DMS53 (cell line): ENCODE measurements around the gene ELFN1.

ENCODE experiments used
- DNase-seq: peaks from one replicate; lab custom pipeline; 2025; lab: John Stamatoyannopoulos, UW

The ELFN1 gene

GRCh38 chr7:1675673-1676549 lies 5.8 kb downstream of the ELFN1 start:
- no peak for DNase-seq

GRCh38 chr7:1676550-1677078 lies 6.5 kb downstream of the ELFN1 start:
- DNase-seq, result no peak

GRCh38 chr7:1677206-1678080 lies 7.4 kb downstream of the ELFN1 start:
- DNase-seq, result no peak

- DNase-seq, result no peak
Measured at GRCh38 chr7:1678081-1678543, 8.0 kb downstream of the ELFN1 start.

GRCh38 chr7:1678571-1679325 lies 8.7 kb downstream of the ELFN1 start:
- no peak for DNase-seq

- no peak for DNase-seq
Measured at GRCh38 chr7:1679326-1679965, 9.4 kb downstream of the ELFN1 start.

GRCh38 chr7:1679966-1680730 lies 10.1 kb downstream of the ELFN1 start:
- no peak for DNase-seq

GRCh38 chr7:1681581-1681980 lies 11.5 kb downstream of the ELFN1 start:
- DNase-seq, result no peak

- DNase-seq, result no peak
Measured at GRCh38 chr7:1685000-1685624, 15.0 kb downstream of the ELFN1 start.

- no peak for DNase-seq
Measured at GRCh38 chr7:1688542-1688941, 18.5 kb downstream of the ELFN1 start.

- DNase-seq, result no peak
Measured at GRCh38 chr7:1689311-1689710, 19.2 kb downstream of the ELFN1 start.

- DNase-seq, result no peak
Measured at GRCh38 chr7:1690359-1690958, 20.4 kb downstream of the ELFN1 start.

- DNase-seq, result no peak
Measured at GRCh38 chr7:1691096-1691495, 21.0 kb downstream of the ELFN1 start.

- no peak for DNase-seq
Measured at GRCh38 chr7:1691601-1692514, 21.8 kb downstream of the ELFN1 start.

GRCh38 chr7:1692515-1693418 lies 22.7 kb downstream of the ELFN1 start:
- no peak for DNase-seq

GRCh38 chr7:1693419-1693990 lies 23.4 kb downstream of the ELFN1 start:
- DNase-seq, result peak; percentile 71

GRCh38 chr7:1693991-1694524 lies 24.0 kb downstream of the ELFN1 start:
- peak; percentile 77 for DNase-seq
